GM19240 (cell line): ENCODE results near the gene RUNDC3A.

Source experiments
- DNase-seq: peaks from one replicate; pipeline ENCODE4 v3.0.0; 2011; ENCODE audit warnings: low spot score; ENCODE audit not compliant: insufficient read length

The RUNDC3A gene

GRCh38 chr17:44283344-44284023, 24.9 kb upstream of the RUNDC3A start:
- no peak for DNase-seq

- no peak for DNase-seq
Measured at GRCh38 chr17:44284024-44284400, 24.4 kb upstream of the RUNDC3A start.

GRCh38 chr17:44287651-44288050, 20.8 kb upstream of the RUNDC3A start:
- no peak for DNase-seq

DNA sequence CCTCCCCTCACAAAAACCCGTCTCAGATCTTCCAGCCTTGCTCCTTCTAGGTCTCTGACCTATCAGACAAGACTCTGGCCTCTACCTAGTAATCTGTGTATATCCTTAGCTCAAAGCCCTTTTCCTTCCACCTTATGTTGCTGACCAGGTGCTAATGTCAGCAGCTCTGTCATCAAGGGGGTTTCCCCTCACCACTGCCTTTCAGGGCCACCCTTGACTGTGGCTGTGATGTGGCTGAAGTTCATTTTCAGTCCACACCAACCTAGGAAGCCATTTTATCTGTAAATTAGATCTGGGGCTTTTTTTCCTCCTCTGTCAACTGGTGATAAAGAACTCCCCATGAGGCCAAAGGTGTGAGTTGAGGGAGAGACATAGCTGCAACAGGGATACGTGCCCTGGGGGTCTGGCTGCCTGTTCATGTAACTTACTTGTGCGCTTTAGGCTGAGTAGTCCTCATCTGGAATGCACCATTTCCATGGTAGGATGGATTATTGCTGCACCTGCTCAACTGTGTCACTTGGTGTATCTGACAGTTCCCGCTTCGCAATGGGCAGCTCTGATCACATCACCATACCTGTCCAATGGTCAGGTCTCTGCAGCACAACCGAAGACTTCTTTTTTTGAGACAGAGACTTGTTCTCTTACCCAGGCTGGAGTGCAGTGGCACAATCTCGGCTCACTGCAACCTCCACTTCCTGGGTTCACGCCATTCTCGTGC, 14.7 kb upstream of the RUNDC3A start:
- DNase-seq = no peak

DNA sequence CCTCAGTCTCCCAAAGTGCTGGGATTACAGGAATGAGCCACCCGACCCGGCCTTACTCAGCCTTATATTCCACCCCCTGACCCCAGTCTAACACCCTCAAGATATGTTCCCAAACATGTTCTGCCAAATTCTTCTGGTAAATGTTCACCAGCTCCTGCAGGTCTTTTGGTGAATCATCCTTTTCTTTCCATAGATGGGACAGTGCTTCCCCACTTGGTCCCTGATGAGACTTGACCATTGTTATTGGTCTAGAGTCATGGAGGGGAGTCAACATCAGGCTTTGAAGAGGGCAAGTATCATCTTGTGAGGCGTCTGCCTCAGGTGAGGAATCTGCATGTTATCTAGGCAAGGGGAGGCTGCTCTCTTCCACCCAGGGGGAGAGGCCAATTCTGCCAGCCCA, 10.4 kb upstream of the RUNDC3A start:
- no peak for DNase-seq

DNA sequence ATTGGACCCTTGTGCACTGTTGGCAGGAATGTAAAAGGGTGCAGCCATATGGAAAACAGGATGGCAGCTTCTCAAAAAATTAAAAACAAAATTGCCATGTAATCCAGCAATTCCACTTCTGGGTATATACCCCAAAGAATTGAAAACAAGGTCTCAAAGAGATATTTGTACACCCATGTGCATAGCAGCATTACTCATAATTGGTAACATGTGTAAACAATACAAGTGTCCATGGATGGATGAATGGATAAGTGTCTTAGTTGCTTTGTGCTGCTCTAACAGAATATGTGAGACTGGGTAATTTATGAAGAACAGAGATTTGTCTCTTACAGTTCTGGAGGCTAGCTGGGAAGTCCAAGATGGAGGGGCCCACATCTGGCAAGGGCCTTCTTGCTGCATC, 3.8 kb upstream of the RUNDC3A start:
- DNase-seq = no peak

DNA sequence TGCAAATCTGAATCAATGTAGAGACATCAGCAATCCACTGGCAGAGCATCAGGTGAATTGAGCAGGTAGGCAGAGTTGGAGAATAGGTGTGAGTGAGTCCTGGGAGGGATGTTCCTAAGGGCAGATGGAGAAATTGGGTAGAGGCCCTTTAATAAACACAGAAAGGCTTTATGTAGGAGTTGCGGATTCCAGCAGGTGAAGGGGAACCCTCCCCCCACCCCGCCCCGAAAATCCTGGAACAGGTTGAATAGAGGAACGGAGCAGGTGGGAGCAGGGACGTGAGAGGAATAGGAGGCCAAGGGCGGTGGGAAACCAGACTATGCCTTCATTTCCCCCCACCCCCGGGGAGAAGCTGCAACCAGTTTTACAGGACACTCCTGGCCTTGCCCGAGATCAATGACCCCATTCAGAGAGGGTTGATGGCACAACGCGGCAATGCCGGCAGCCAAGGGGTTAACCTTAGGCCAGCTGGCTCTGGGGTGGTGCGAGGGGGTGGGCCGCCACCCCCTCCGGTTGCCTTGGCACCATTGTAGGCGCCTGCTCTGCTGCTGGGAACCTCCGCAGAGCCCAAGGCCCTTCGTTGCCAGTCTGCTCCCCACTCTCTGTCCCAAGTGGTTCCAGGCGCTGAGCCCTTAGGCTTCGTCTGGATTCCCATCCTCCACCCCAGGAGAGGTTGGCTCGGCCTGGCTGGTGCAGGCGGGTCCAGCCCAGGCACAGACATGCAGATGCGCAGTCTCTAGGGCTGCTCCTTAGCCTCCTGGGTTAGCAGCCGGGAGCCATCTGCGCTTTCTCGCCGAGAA, 814 bp upstream of the RUNDC3A start:
- DNase-seq = no peak

- no peak for DNase-seq
Measured at GRCh38 chr17:44308865-44309264, 464 bp downstream of the RUNDC3A start.

DNA sequence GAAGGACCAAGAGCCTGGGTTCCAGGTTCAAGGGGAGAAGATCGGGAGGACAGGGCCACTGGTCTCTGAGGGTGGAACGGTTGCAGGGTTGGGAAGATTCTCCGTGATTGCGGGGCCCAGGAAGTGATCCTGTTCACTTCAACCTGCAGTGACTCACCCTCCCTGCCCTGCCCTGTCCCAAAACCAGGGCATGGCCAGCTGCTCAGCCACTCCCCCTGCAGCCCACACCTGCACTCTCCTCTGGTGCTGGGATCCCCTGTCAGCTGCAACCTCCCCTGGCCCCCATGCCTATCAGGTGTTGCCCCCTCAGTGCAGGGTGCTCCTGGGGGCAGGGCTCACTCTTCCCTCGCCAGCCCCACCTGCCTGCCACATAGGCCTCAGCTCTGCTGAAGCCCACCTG, 1.1 kb downstream of the RUNDC3A start:
- DNase-seq = no peak

DNA sequence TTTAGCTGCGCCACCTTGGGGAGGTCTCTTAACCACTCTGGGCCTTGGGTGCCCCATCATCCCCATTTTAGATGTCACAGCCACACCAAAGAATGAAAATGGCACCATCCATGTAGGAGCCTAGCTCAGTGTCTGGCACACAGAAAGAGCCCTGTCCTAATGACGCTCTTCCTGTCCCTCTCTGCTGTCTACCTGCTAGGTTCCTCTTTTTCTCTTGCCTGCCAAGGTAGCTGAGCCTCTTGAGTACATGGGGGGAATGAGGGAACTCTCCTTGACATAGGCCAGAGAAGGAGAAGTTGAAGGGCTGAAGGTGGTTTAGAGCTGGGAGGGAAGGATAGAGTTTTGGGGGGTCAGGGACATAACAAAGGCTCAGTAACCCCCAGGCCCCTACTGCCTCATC, 1.8 kb downstream of the RUNDC3A start:
- no peak for DNase-seq

- no peak for DNase-seq
Measured at GRCh38 chr17:44310609-44311376, 2.4 kb downstream of the RUNDC3A start.

GRCh38 chr17:44311562-44312181, 3.3 kb downstream of the RUNDC3A start:
- DNase-seq = no peak

DNA sequence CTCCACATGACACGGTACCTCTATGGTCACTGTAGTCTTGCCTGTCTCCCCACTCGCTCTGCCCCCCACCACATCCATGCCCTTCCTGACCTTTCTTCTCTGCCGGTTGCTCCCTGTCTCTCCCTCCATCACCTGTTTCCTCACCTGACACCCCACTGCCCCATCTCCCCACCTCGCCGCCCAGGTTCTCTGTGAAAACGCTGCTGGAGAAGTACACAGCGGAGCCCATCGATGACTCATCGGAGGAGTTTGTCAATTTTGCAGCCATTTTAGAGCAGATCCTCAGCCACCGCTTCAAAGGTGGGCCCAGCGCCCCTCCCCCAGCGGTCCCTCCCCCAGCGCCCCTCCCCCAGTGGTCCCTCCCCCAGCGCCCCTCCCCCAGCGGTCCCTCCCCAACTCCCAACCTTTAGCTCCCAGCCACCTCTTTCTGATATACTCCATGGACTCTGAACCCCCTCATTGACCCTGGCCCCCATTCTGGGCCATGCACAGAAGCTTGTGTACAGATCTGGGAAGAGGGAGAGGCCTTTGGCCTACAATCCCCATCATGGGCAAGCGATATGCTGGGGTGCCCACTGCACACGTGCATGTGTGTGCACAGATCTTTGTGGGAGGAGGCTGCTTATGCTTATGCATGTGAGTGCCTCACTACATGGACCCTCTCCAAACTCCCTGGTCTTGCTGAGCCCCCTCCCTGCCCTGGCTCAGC, 4.1 kb downstream of the RUNDC3A start:
- no peak for DNase-seq

- no peak for DNase-seq
Measured at GRCh38 chr17:44314031-44314430, 5.6 kb downstream of the RUNDC3A start.

GRCh38 chr17:44314524-44314868, 6.1 kb downstream of the RUNDC3A start:
- no peak for DNase-seq

DNA sequence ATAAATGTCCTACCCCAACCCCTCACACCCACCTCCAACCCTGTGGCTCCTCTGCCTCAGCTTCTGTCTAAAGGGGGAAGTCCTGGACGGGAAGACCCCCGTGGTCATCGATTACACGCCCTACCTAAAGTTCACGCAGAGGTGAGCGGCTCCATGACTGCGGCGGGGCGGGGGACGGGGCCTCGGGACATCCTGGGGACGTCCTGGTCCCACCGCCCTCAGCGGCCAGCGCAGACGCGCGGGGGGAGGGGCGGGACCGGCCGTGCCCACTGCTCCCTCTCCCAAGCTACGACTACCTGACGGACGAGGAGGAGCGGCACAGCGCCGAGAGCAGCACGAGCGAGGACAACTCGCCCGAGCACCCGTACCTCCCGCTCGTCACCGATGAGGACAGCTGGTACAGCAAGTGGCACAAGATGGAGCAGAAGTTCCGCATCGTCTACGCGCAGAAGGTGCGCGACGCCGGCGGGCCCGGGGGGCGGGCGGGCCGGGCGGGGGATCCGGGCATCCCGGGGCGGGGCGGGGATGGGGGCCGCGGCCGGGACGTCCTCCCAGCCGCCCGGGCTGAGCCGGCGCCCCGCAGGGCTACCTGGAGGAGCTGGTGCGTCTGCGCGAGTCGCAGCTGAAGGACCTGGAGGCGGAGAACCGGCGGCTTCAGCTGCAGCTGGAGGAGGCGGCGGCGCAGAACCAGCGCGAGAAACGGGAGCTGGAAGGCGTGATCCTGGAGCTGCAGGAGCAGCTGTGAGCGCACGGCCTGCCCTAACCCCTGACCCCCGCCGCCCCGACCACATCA, 6.7 kb downstream of the RUNDC3A start:
- no peak for DNase-seq

GRCh38 chr17:44315760-44316731, 7.6 kb downstream of the RUNDC3A start:
- no peak for DNase-seq

DNA sequence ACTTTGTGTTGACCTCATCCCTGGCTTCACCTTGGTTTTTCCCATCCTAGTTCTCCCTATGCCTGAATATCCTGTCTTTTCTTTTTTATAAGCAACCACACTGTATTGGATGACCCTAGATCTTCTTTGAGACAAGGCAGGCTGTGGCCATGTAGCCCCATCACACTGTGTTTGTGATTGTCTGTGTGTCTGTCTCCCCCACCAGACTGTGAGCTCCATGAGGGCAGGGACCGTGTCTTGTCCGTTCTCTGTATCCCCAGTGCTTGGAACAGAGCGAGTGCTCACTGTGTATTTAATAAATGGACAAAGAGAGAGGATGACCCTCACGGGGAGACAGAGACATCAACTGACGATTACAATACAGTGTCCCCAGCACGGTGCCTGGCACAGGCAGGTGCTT, 9.1 kb downstream of the RUNDC3A start:
- no peak for DNase-seq
